Heart right ventricle (tissue), 16 donors: ENCODE measurements around the gene RTTN. TPM values are rescaled to one million over a fixed set of nuclear protein-coding genes. Genes with fewer than 3 reads are reported as not detected.
"Not testable (repeated sequence)": the region's sequence is repeated elsewhere in the genome, so short reads cannot be mapped to it uniquely, and the experiment has no call there.

Source experiments
- ATAC-seq, 8 donors: fragments of 200-7000 bp; cut with Tn5 transposase; one replicate each; pipeline ENCODE4 v1.9.1; 2020; ENCODE audit warnings: mild to moderate bottlenecking in 8 of 8, moderate library complexity in 8 of 8, moderate number of reproducible peaks in 1 of 8
- DNase-seq, 2 donors: peaks; one replicate each; pipeline ENCODE4 v3.0.0-alpha.2; 2020
- H3K27ac ChIP-seq, 10 donors: fragments of 200-600 bp; sonication (generic) in 2 of 10; one replicate each; pipeline versions ENCODE4 v1.5.0 to v1.8.0; 2020 to 2022; ENCODE audit warnings: mild to moderate bottlenecking in 3 of 10
- H3K27me3 ChIP-seq, 7 donors: fragments of 200-600 bp; one replicate each; pipeline ENCODE4 v1.8.0; 2021 to 2022; ENCODE audit warnings: mild to moderate bottlenecking in 2 of 7
- H3K36me3 ChIP-seq, 9 donors: fragments of 200-600 bp; sonication (generic) in 1 of 9; one replicate each; pipeline versions ENCODE4 v1.5.0 to v1.8.0; 2020 to 2022; ENCODE audit warnings: mild to moderate bottlenecking in 2 of 9
- H3K4me1 ChIP-seq, 9 donors: fragments of 200-600 bp; sonication (generic) in 1 of 9; one replicate each; pipeline versions ENCODE4 v1.5.0 to v1.8.0; 2020 to 2022; ENCODE audit warnings: mild to moderate bottlenecking in 4 of 9
- H3K4me3 ChIP-seq, 10 donors: fragments of 200-600 bp; sonication (generic) in 2 of 10; one replicate each; pipeline versions ENCODE4 v1.5.0 to v1.8.0; 2020 to 2022; ENCODE audit warnings: mild to moderate bottlenecking in 7 of 10, moderate library complexity in 2 of 10
- H3K9me3 ChIP-seq, 11 donors: fragments of 200-600 bp in 10 of 11; sonication (generic) in 2 of 11; one replicate each; pipeline versions ENCODE4 v1.5.0 to v1.8.0; 2013 to 2022; ENCODE audit warnings: mild to moderate bottlenecking in 2 of 11, control low read depth in 1 of 11, moderate library complexity in 1 of 11
- CTCF ChIP-seq, 9 donors: fragments of 200-600 bp; sonication (generic) in 2 of 9; IDR thresholded peaks; one replicate each; pipeline versions ENCODE4 v1.5.0 to v1.8.0; 2021 to 2022; ENCODE audit warnings: antibody characterized with exemption in 9 of 9, mild to moderate bottlenecking in 5 of 9, moderate library complexity in 1 of 9
- WGBS, 2 donors: extraction: QIAGEN DNeasy Blood & Tissue Kit; methylation state at CpG; one replicate each; pipeline ENCODE4 v1.1.7; 2013; ENCODE audit warnings: inconsistent platforms in 1 of 2; 5-methylcytosine and 5-hydroxymethylcytosine counted together
- intact Hi-C, 10 donors: fragments of 100-400 bp; cut with DNase I; formaldehyde crosslinking; loops; one replicate each; pipeline versions ENCODE4 v1.11.1 to v1.14.2; 2022
- polyA plus RNA-seq, 2 donors: library from polyadenylated mRNA; stranded (reverse); fragments of 200-250 nt; gene quantifications; one replicate each; pipeline ENCODE4 v1.2.3, GENCODE V29; 2013
- total RNA-seq, 10 donors: library from RNA; stranded (reverse); fragmentation: NEBNext Ultra II Directional in 3 of 10; extraction: Animal tissue kit (Norgen Biotek cat#: 25700) in 3 of 10; gene quantifications; one replicate each; pipeline versions ENCODE4 v1.2.1 to v1.2.4, GENCODE V29; 2021 to 2023
- donor health status: Arrhythmogenic right ventricular cardiomyopathy.
- donor health status: ischemic (EF 13 %, LVEDD 7.1; RV severe dilation, severe dysfunction).
- donor health status: healthy with polysubstance abuse.
- donor health status: DM: no; HTN: yes; CAD: no.
- donor health status: DM: no; HTN: no; CAD: no.
- donor health status: ischemic (EF 25% LVEDD 6.9; RV normal size, moderate dysfunction).
- donor health status: ischemic (EF 25% LVEDD 5.7; RV mildly dilated, moderate dysfunction).
- donor health status: healthy.
- donor health status: DM: yes; HTN: yes; CAD: no.
- donor health status: Ischemic cardiomyopathy.
- donor health status: ischemic (EF 35%, LVEDD 5.7; RV mildly dilated, moderate dysfunction).
- donor health status: nonischemic (EF 11% LVEDD 7.7; RV severe dilation, severe dysfunction).
- donor health status: DM: yes; HTN: yes; CAD: no.
- donor health status: PGD.
- donor health status: ischemic (EF 29% LVEDD 5.4; RV normal size, mild dysfunction).
- donor health status: nonischemic (EF 23%, LVEDD 6.1; RV moderate dilation, normal function).

RTTN gene
- total and polyA plus RNA-seq, 12 donors, result 3.5 to 15.7 (median 9.4) TPM

- no peak overlapping the region for H3K4me3 ChIP-seq
- TF ChIP-seq CTCF (IDR thresholded peaks at IDR 0.05), result no peak
- H3K9me3 ChIP-seq, result peaks cover 0 to 16% (median 6%) of the 10 kb centered on the region in 11 donors
- intact Hi-C loops, result no loop called here
- H3K27me3 ChIP-seq, result no peaks in the 10 kb centered on the region
- peaks cover 0 to 16% (median 8%) of the 10 kb centered on the region in 9 donors for H3K4me1 ChIP-seq
- DNase-seq (no peak), ATAC-seq (no peak)
- H3K36me3 ChIP-seq, result peaks cover 0 to 14% (median 0%) of the 10 kb centered on the region in 9 donors
- WGBS, 2 donors, result 89 to 92% methylated on average over 2 of the region's 2 CpGs
- no peak overlapping the region for H3K27ac ChIP-seq
These were observed 223.5 kb downstream of the RTTN start for GRCh38 chr18:69981948-69982347.

DNA sequence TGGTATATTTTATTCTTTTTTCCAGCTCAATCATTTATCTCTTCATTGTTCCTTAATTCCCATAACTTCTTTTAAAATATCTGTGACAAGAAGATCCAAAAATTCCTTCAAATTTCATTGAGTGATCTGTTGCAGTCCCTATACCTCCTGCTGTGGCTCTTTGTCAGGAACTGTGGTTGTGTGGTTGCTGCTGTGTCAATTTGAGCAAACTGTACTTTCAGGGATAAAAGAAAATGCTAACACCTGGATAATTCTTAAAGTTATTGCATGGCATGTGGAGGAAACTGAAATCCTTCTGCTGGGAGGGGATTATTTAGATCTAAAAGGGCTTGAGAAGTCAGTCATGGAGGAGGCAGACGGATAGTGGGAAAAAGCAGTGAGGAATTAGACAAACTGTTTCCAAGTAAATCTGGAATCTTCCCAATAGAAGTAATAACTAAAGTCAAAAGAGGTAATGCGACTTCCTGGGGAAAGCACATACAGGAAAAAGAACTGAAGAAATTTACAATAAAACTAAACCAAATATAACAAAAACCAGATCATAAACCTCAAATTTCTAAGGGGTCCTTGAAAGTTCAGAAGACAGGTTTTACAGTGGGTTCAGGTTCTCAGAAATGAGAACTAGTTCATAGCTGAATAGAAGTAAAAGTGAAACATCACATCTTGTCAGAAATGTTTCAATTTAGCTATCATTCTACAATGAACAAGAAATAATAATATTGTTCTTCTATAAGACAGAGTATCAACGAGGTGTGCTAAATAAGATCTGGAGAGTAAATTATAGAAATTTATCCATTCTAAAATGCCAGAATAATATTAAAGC is 224.3 kb downstream of the RTTN start:
- H3K36me3 ChIP-seq, result peaks cover 0 to 14% (median 0%) of the 10 kb centered on the region in 9 donors
- H3K4me3 ChIP-seq, result no peak overlapping the region
- H3K9me3 ChIP-seq, result peaks cover 0 to 23% (median 13%) of the 10 kb centered on the region in 11 donors
- no peak overlapping the region for H3K27ac ChIP-seq
- H3K4me1 ChIP-seq, result peaks cover 0 to 16% (median 8%) of the 10 kb centered on the region in 9 donors
- intact Hi-C loops, result no loop called here
- no peaks in the 10 kb centered on the region for H3K27me3 ChIP-seq
- WGBS, 2 donors, result 62 to 69% methylated on average over 3 of the region's 3 CpGs
- TF ChIP-seq CTCF (IDR thresholded peaks at IDR 0.05), result no peak
- DNase-seq (no peak), ATAC-seq (no peak)

- Histone ChIP-seq H3K4me3 (no peak overlapping the region), H3K36me3 (peaks cover 0 to 14% (median 0%) of the 10 kb centered on the region in 9 donors), H3K27ac (no peak overlapping the region), H3K9me3 (peaks cover 0 to 26% (median 18%) of the 10 kb centered on the region in 11 donors), H3K27me3 (no peaks in the 10 kb centered on the region), H3K4me1 (peaks cover 0 to 16% (median 8%) of the 10 kb centered on the region in 9 donors)
- intact Hi-C loops, result no loop called here
- no peak for ATAC-seq
- WGBS, 2 donors, result 36 to 43% methylated on average over 4 of the region's 4 CpGs
- no peak for TF ChIP-seq CTCF (IDR thresholded peaks at IDR 0.05)
- no peak for DNase-seq
These were observed 225.0 kb downstream of the RTTN start for GRCh38 chr18:69980509-69980908.

DNA sequence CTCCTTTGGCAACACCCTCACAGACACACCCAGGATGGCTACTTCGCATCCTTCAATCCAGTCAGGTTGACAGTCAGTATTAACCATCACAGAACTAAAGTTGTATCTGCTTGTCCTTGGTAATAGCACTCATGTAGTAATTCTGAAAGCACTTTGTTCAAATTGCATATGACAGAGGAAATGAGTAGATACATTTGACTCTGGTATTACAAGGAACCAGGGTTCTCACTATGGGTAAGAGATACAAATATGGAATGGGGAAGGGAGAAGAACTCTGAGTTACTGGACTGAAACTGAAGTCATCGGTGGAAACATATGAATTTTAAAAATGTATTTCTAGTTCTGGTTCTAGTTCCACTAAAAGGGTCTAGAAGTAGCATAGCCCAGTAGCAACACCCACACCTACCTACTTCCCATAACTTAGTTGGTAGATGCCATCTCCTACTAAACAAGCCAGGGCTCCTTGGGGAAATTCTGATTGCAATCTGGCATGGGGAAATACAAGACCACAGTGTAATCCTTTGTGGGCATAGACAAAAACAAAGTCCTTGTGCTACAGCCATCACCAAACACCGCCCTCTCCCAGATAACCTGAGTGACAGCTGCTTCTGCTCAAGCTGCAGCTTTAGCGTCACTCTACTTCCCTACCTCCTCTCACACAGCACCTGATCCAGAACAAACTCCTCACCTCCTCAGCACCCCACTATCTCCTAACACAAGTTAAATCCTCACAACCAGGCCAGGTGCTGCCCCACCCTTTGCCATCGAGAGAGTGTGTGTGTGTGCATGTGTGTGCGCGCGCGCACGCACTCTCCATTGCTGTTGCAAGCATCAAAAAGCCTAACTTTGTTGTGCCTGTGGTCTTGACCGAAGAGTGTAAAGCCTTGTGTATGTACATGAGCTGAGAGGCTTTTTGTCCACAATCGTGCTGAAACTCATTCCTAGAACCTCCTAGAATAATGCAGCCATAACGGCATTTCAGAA is 226.5 kb downstream of the RTTN start:
- DNase-seq (no peak), ATAC-seq (no peak)
- no peak overlapping the region for H3K27ac ChIP-seq
- H3K9me3 ChIP-seq, result peaks cover 0 to 36% (median 18%) of the 10 kb centered on the region in 11 donors
- no peak for TF ChIP-seq CTCF (IDR thresholded peaks at IDR 0.05)
- peaks cover 0 to 16% (median 8%) of the 10 kb centered on the region in 9 donors for H3K4me1 ChIP-seq
- 88 to 89% methylated on average over 13 of the region's 13 CpGs for WGBS, 2 donors
- no peaks in the 10 kb centered on the region for H3K27me3 ChIP-seq
- no peak overlapping the region for H3K4me3 ChIP-seq
- H3K36me3 ChIP-seq, result peaks cover 0 to 14% (median 0%) of the 10 kb centered on the region in 9 donors
- intact Hi-C loops, result no loop called here

DNA sequence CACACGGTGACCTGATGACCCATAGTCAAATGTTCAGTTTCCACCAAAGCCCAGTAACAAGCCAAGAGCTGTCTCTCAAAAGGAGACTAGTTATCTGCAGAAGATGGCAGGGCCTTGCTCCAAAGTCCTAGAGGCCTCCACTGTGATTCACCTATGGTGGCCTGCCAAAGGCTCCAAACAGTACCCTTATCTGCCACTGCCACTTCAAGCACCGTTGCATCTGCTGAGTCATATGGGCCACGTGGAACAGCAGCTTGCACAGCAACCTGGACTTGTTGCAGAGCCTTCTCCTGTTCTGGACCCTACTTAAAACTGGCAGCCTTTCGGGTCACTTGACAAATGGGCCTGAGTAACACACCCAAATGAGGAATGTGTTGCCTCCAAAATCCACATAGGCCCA is 230.2 kb downstream of the RTTN start:
- Histone ChIP-seq H3K9me3 (peaks cover 0 to 53% (median 26%) of the 10 kb centered on the region in 11 donors), H3K36me3 (peaks cover 0 to 14% (median 0%) of the 10 kb centered on the region in 9 donors)
- DNase-seq, H3K27ac ChIP-seq, ATAC-seq, H3K4me3 ChIP-seq, H3K4me1 ChIP-seq, H3K27me3 ChIP-seq, intact Hi-C loops: not testable (repeated sequence)
- 73 to 77% methylated on average over 4 of the region's 4 CpGs for WGBS, 2 donors
